GM23248 (cell line): ENCODE results near the gene PCDHGA4.

Source experiments
- EZH2 ChIP-seq: fragments of 200-600 bp; sonication (generic); IDR thresholded peaks from 2 replicates; pipeline ENCODE4 v1.6.1; 2018; ENCODE audit warnings: antibody characterized with exemption, mild to moderate bottlenecking; ENCODE audit not compliant: insufficient read depth, poor library complexity, severe bottlenecking
- EZH2phosphoT487 ChIP-seq: fragments of 200-600 bp; sonication (generic); IDR thresholded peaks from 2 replicates; pipeline ENCODE4 v1.6.1; 2018; ENCODE audit warnings: antibody characterized with exemption, moderate library complexity, mild to moderate bottlenecking, low read depth; ENCODE audit not compliant: insufficient read depth

DNA sequence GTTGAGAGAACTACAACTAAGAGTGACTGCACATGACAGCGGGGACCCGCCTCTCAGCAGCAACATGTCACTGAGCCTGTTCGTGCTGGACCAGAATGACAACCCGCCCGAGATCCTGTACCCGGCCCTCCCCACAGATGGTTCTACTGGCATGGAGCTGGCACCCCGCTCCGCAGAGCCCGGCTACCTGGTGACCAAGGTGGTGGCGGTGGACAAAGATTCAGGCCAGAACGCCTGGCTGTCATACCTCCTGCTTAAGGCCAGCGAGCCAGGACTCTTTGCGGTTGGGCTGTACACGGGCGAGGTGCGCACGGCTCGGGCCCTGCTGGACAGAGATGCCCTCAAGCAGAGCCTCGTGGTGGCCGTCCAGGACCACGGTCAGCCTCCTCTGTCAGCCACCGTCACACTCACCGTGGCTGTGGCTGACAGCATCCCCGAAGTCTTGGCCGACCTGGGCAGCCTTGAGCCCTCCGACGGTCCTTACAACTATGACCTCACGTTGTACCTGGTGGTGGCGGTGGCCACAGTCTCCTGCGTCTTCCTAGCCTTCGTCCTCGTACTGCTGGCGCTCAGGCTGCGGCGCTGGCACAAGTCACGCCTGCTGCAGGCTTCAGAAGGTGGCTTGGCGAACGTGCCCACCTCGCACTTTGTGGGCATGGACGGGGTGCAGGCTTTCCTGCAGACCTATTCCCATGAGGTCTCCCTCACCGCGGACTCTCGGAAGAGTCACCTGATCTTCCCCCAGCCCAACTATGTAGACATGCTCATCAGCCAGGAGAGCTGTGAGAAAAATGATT, 29.8 kb downstream of the PCDHGA4 start:
- TF ChIP-seq EZH2, result no peak
- TF ChIP-seq EZH2phosphoT487, result no peak
